WI38 (cell line): ENCODE measurements around the gene HCN2.
"Not testable (repeated sequence)": the region's sequence is repeated elsewhere in the genome, so short reads cannot be mapped to it uniquely, and the experiment has no call there.

Source experiments
- H3K4me3 ChIP-seq: 2 replicates; pipeline ENCODE4 v1.5.1; 2011; ENCODE audit warnings: low read depth, mild to moderate bottlenecking, control low read depth, low read length
- TF ChIP-seq, protein P1 (sequence below): IDR thresholded peaks from 2 replicates; pipeline ENCODE4 v1.5.1; 2012; ENCODE audit warnings: low read depth, mild to moderate bottlenecking, control low read depth, low read length

The HCN2 gene

DNA sequence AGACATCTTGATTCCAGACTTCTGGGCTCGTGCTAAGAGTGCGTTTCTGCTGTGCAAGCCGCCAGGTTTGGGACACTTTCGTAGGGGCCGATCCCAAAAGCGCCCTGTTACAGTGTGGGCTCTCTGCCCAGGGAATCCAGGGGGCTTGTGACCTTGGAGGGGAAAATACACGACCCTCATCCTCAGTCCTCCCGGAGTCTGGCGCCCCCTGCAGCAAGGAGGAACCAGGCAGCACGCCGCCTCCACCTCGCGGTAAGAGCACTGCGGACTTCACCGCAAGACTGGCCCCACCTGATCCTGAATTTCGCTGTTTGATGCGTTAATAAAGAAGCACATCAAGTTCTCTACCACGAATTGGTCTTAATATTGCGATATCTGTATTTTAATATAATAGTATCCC is 38.5 kb downstream of the HCN2 start:
- TF ChIP-seq, protein P1, sequence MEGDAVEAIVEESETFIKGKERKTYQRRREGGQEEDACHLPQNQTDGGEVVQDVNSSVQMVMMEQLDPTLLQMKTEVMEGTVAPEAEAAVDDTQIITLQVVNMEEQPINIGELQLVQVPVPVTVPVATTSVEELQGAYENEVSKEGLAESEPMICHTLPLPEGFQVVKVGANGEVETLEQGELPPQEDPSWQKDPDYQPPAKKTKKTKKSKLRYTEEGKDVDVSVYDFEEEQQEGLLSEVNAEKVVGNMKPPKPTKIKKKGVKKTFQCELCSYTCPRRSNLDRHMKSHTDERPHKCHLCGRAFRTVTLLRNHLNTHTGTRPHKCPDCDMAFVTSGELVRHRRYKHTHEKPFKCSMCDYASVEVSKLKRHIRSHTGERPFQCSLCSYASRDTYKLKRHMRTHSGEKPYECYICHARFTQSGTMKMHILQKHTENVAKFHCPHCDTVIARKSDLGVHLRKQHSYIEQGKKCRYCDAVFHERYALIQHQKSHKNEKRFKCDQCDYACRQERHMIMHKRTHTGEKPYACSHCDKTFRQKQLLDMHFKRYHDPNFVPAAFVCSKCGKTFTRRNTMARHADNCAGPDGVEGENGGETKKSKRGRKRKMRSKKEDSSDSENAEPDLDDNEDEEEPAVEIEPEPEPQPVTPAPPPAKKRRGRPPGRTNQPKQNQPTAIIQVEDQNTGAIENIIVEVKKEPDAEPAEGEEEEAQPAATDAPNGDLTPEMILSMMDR, result peak; percentile 9; the same call in 1 of the 2 replicates
- no peak overlapping the region for H3K4me3 ChIP-seq

DNA sequence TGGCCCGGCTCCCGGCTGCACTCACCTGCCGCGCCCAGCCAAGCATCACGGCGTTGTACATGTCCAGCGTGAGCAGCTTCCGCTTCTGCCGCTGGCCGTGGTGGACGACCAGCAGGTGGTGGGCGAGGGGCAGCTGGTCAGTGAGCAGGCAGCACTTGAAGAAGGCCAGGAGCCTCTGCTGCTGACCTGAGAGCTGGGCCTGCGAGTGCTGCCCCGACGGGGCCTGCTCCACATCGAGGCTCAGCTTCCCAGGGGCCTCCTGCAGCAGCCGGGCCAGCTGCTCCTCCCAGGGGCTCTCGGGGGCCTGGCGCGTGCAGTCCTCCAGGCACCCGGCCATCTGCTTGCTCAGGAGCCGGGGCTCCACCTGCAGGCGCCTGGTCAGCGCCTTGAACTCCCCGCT is 39.8 kb downstream of the HCN2 start:
- H3K4me3 ChIP-seq, result not testable (repeated sequence)

GRCh38 chr19:629961-630714 is 40.5 kb downstream of the HCN2 start:
- no peak overlapping the region for H3K4me3 ChIP-seq
- TF ChIP-seq, protein P1, result no peak

DNA sequence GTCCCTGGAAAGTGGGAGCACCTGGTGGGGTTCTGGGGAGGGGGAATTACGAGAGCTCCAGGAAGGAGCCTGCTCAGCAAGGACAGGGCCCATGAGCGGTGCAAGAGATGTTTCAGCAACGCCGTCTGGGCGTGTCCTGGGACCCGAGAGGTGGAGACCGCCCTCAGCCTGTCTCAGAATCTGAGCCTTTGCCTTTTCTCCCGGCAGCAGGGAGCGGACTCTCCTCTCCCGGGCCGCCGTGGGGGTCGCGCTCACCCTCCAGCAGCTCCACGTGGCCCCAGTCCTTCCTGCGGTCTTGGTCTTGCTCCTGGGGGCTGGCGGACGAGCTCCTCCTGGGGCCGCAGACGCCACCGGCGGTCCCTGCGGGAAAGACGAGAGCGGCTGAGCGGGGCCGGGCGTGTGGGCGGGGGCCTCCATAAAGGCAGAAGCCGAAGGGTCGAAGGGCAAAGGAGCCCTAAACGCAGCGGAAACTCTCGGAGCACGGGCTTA is 42.9 kb downstream of the HCN2 start:
- peak overlapping the region; percentile 83 for H3K4me3 ChIP-seq
- TF ChIP-seq, protein P1, result no peak

DNA sequence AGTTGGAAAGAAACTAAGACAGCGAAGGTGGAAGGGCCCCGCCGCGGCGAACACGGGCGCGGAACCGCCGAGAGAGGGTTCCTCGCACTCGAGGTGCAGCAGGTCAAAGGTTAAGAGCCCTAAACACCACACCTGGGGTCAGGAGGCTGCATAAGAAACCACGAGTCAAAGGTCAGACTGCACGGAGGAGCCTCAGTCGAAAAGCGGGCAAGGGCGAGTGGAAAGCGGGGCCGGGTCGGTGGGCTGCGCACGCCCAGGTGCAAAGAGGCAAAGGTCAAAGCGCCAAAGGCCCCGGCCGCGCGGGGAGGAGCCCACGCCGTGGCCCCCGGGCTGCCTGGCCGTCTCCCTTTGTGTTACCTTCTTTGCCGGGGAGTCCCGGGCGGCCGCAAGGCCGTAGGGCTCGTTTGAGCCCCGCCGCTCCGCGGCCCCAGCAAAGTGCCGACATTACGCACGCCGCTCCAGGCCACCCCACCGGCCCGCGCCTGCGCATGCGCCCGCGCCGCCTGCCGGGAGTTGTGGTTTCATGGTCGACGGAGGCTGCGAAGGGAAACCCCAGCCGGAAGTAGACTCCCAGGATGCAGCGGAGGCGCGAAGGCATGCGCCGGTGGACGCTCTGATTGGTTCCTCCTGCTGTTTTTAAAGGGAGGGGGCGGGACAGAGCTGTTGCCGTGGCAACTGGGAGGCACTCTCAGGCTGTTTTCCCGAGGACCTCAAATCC is 43.5 kb downstream of the HCN2 start, which contains the start of gene POLRMT:
POLRMT (minus strand) TSS at position 470 of the 718 bp plus-strand sequence; CDS start at position 445, 25 bp downstream.
- TF ChIP-seq, protein P1, result no peak
- peak within 1 kb of the TSS; percentile 83 for H3K4me3 ChIP-seq

DNA sequence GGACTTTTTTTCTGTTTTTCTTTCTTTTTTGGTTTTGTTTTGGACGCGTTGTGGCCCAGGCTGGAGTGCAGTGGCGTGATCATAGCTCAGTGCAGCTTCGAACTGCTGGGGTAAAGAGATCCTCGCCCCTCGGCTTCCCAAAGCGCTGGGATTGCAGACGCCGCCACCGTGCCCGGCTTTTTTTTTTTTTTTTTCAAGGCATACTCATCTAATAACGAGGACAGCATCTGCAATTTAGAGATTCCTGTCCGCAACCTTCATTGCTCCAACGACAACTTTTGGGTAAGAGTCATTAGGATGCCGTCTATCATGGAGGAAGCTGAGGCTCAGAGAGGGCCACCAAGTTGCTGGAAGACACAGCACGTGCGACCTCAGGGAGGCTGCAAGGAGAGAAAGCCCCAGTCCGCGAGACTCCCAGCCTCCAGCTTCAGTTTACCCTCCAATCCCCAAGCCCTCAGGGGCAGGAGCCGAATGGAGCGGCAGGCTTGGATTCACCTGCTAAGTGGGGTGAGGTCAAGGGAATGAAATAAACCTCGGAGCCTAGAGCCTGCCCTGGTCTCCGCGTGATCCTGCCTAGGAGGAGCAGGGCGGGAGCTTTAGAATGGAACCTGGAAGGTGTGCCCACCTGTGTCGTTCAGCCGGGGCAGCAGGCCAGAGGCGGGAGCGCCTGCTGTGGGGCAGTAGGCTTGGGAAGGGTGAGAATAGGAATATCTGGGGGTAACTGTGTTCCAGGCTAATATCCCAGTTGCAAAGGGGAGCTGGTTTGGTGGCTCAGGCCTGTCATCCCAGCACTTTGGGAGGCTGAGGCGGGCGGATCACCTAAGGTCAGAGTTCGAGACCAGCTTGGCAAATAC is 44.3 kb downstream of the HCN2 start:
- H3K4me3 ChIP-seq, result peak overlapping the region; percentile 69
- TF ChIP-seq, protein P1, result no peak

DNA sequence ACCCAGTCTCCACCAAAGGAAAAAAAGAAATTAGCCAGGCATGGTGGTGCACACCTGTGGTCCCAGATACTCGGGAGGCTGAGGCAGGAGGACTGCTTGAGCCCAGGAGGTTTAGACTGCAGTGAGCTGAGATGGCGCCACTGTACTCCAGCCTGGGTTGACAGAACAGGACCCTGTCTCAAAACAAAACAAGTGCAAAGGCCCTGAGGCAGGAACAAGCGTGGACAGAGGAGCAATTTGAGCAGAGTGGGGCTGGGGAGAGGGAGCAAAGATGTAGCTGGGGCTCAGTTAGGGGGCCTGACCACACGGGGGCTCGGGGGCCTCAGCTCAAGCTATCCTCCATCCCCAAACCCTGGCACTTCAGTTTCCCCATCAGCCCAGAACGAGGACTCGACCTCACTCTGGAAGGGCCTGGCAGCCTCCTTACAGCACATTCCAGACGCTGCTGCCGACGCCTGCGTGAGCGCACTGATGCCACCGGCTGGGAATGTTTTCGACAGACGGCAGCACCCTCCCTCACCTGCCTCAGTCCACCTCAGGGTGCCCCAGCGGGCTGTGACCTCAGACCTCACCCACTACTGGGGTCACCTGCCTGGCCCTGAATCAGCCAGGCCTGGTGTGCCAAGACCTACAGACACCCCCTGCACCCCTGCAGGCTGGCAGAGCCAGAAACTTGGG is 45.4 kb downstream of the HCN2 start:
- no peak overlapping the region for H3K4me3 ChIP-seq
- TF ChIP-seq, protein P1, result no peak
